Stimulated activated CD4-positive, alpha-beta T cell treated with anti-CD3 and anti-CD28 coated beads, Interleukin-15, amount 100 ng/mL, for 48 hours (primary cell): ENCODE data around the gene MLLT10.
"Not testable (repeated sequence)": the region's sequence is repeated elsewhere in the genome, so short reads cannot be mapped to it uniquely, and the experiment has no call there.

Source experiments
- DNase-seq, 2 donors: peaks; one replicate each; pipeline ENCODE4 v3.0.0-alpha.2; 2020; ENCODE audit warnings: low read depth in 2 of 2

Gene MLLT10

GRCh38 chr10:21579291-21579690 lies 45.3 kb downstream of the MLLT10 start:
- no peak for DNase-seq

- peak; percentile 3 to 21 for DNase-seq
Observed at GRCh38 chr10:21581421-21581834, 47.4 kb downstream of the MLLT10 start.

DNA sequence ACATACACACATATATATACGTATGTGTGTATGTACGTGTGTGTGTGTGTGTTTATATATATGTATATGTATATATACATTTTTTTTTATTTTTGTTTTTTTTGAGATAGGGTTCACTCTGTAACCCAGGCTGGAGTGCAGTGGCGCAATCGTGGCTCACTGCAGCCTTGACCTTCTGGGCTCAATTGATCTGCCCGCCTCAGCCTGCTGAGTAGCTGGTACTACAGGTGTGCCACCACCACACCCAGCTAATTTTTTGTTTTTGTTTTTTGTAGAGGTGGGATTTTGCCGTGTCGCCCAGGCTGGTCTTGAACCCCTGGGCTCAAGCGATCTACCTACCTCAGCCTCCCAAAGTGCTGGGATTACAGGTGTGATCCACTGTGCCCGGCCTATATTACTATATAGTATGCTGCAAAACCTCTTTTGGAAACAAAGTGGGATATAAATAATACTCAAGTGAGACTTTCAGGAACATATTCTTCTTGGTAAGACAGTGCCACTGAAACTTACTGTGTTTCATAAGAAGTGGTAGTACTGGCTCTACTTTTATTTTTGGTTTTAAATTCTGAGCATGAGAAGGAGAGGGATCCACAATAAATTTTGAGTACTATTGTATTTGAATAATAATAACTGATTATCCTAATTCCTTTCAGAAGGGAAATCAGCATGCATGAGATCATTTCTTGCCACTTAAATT lies 51.0 kb downstream of the MLLT10 start:
- DNase-seq = no peak

DNA sequence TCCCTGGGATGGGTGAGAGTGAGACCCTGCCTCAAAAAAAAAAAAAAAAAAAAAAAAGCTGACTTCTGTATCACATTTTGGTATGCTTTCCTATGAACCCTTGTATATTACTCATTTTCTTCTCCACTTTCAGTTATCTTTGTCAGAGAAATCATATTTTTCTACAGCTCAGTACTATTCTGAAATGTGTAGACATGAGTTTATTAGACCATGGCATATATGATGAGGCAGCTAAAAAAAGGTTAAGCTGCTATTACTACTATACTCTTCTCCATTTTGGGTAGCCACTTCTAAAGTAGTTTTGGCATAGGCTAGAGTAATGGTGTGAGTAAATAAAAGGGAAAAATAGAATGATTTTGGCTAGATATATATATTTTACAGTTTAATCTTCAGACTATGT lies 53.4 kb downstream of the MLLT10 start:
- DNase-seq = no peak

- not testable (repeated sequence) for DNase-seq
Observed at GRCh38 chr10:21588159-21588558, 54.1 kb downstream of the MLLT10 start.

DNA sequence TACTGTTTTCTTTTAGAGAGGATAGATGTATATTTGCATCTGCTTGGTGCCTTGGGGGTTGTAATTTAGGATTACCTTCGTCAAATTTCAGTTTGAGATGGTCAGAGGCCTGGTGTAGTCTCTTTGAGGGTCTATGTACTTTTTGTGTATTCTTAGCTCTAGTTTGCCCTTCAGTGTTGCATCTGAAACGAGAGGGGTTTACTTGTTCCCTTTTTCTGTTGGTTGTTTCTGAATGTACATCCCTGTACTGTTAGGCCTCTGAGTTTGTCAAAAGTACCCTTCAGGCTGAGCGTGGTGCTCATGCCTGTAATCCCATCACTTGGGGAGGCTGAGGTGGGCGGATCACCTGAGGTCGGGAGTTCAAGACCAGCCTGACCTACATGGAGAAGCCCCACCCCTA lies 60.0 kb downstream of the MLLT10 start:
- no peak for DNase-seq

GRCh38 chr10:21599582-21599981 lies 65.5 kb downstream of the MLLT10 start:
- DNase-seq = no peak

- DNase-seq = no peak
Observed at GRCh38 chr10:21600804-21601433, 66.9 kb downstream of the MLLT10 start.

DNA sequence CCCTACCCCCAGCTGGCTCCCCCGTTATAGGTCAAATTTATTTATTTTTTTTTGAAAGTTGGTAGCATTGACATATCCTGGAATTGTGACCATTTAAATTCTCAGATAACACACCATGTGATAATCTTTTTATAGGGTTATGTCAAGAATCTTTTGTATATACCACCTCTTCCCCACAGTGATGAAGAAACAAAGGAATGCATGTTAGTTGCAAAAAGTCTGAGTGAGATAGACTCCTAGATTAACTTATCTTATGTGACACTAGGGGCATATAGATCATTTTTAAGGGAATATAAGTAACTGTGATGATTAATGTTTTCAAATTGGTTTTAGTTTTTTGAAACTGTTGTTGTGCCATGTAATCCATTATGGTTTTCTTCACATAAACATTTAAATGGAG lies 68.3 kb downstream of the MLLT10 start:
- DNase-seq = no peak

- DNase-seq = no peak
Observed at GRCh38 chr10:21603721-21604120, 69.7 kb downstream of the MLLT10 start.

DNA sequence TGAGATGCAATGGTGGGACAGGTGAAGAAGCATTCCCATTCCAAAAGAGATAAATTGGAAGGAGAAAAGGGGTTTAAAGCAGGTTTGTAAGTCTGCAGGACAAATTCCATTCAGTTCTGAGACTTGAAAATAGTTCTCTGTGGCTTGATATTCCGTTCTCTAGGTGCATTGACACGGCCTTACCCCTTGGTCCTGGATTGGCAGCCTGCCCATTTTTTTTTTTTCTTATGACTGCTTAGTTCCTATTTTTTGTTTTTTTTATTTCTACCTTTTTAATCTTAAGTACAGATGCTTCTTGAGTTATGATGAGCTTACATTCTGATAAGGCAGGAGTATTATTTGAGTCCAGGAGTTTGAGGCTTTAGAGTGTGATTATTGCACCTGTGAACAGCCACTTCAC lies 70.6 kb downstream of the MLLT10 start:
- no peak for DNase-seq

- no peak for DNase-seq
Observed at GRCh38 chr10:21607907-21608306, 73.9 kb downstream of the MLLT10 start.

GRCh38 chr10:21614000-21614399 lies 80.0 kb downstream of the MLLT10 start:
- DNase-seq = no peak

DNA sequence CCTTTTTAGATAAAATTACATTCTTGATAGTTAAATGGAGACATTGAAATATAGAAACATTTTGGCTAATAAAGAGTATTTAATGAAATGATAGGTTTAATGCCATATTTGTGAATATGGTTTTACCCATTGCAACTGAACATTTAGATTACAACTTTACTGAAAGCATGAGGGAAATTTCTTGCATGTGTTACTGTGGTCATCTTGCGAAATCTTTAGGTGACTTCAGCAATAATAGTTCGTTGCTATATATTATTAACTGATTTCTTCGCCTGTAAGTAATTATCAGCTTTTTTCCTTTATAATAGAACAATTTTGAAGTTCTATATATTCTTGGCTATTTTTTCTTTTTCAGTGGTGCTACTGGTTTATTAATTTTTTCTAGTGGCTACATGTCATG lies 83.2 kb downstream of the MLLT10 start:
- no peak for DNase-seq

DNA sequence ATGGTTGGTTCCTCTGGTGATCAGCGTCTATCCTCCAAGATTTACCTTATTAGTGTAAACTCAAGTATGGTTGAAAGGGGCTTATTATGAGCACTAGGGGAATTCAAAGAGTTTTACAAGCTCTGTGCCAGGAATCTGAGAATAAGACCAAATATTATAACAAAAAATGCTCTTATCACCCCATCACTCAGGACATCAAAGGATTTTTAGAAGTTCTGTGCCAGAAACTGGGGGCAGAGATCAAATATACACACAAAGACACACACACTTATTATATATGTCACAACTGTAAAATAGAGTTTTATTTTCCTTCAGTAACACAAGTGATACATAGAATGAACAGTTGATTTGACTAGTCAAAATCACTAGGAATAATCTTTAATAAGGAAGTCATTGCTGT lies 89.3 kb downstream of the MLLT10 start:
- DNase-seq = no peak

GRCh38 chr10:21624421-21624820 lies 90.4 kb downstream of the MLLT10 start:
- not testable (repeated sequence) for DNase-seq

DNA sequence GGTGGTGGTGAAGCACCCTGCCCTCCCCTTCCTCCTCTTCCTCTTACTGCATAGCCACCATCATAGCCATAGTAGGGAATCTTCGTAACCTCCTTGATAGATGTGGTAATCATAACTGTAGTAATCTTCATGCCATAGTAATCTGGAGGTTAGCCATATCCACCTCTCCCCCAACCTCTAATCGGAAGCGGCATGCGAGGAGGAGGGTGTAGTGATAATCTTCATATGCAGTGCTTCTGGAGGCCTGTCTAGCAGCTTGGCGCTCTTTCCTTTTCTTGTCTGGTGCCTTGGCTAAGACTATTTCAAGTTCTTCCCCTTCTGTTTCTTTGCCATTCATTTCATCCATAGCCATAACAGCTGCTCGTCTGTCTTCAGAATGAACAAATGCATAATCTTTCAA lies 90.9 kb downstream of the MLLT10 start:
- DNase-seq = no peak

GRCh38 chr10:21625623-21626229 lies 91.7 kb downstream of the MLLT10 start:
- DNase-seq = no peak

DNA sequence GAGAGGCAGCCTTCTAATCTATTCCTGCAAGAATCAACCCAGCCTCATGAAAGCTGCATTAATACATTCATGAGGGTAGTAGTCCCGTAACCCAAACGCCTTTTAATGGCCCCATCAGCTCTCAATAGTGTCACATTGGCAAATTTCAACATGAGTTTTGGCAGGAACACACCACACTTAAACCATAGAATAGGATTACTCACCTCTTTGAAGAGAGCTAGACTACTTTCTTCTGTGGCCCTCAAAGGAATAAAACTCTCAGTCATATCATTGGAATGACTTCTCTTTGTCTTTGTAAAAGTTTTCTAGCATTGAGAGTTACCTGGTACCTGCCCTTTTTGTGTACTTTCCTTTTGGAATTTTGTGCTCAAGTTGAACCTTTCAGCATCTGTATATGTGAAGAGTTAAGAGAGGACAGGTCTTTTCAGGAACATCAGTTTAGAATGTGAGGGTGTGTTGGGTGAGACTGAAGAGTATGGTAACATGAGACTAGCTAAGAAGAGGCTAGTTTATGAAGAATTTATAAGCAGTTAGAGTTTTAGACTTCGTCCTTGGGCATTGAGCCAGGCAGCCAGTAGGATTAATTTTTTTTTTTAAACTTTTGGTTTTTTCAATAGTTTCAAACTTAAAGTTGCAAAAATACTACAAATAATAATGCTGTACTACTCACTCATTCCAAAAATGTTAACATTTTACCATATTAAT lies 92.6 kb downstream of the MLLT10 start:
- no peak for DNase-seq

- DNase-seq = no peak
Observed at GRCh38 chr10:21627331-21627730, 93.3 kb downstream of the MLLT10 start.

DNA sequence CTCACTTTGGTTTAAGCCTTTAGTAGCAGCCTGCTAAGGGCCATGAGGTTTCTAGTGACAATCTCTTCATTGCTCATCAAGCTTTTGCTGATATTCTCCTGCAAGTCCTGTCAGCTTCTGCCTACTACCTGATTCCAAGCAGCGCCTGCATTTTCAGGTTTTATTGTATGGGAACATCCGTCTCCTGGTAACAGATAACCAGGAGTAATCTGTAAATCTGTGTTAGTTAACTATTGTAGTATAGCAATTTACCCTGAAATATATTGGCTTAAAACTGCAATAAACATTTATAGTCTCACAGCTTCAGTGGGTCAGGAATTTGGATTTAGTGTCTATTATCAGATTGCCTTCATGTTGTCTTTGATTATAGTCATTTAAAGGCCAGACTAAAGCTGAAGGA lies 94.0 kb downstream of the MLLT10 start:
- no peak for DNase-seq

DNA sequence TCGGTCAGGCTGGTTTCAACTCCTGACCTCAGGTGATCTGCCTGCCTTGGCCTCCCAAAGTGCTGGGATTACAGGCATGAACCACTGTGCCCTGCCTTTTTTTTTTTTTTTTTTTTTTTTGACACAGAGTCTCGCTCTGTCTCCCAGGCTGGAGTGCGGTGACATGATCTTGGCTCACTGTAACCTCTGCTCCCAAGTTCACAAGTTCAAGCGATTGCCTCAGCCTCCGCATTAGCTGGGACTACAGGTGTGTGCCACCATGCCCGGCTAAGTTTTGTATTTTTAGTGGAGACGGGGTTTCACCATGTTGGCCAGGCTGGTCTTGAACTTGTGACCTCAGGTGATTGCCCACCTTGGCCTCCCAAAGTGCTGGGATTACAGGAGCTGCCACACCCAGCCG lies 94.6 kb downstream of the MLLT10 start:
- not testable (repeated sequence) for DNase-seq
